ENCODE results near the gene SHKBP1. TPM values are rescaled to one million over a fixed set of nuclear protein-coding genes. Genes with fewer than 3 reads are reported as not detected.
A peak's percentile ranks its signal among the peaks of the same experiment; 100 is the strongest.
"Not testable (repeated sequence)": the region's sequence is repeated elsewhere in the genome, so short reads cannot be mapped to it uniquely, and the experiment has no call there.

SHKBP1 gene
- polyA plus RNA-seq, 1 donor, result 48.2 TPM

DNA sequence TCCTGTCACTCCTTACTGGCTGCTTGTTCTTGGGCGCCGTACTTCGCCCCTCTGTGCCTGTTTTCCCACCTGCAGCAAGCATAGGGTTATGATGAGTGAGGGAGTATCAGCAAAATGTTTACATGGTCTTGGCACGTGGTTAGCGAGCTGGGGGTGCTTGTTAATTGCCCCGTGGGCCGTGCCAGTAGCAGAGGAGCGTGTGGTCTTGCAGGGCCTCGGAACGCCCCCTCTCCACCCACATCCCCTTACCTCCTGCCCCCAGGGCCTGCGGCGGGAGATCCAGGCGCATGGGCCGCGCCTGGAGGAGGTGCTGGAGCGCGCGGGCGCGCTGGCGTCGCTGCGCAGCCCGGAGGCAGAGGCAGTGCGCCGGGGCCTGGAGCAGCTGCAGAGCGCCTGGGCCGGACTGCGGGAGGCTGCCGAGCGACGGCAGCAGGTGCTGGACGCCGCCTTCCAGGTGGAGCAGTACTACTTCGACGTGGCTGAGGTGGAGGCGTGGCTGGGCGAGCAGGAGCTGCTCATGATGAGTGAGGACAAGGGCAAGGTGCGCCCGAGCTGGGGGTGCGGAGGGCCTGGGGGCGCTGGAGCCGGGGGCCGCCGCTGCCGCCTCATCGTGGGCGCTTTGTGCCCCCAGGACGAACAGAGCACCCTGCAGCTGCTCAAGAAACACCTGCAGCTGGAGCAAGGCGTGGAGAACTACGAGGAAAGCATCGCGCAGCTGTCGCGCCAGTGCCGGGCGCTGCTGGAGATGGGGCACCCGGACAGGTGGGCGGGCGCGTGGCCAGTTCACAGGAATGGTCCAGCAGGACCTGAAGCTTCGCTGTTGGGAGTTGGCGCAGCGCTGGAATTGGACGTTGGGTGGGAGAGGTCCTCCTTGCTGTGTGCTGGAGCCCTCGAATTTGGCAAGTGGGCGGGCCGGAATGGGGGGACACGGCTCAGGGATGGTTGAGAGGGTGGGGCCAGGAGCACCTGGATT is 22.5 kb upstream of the SHKBP1 start:
- no peak for DNase-seq

DNA sequence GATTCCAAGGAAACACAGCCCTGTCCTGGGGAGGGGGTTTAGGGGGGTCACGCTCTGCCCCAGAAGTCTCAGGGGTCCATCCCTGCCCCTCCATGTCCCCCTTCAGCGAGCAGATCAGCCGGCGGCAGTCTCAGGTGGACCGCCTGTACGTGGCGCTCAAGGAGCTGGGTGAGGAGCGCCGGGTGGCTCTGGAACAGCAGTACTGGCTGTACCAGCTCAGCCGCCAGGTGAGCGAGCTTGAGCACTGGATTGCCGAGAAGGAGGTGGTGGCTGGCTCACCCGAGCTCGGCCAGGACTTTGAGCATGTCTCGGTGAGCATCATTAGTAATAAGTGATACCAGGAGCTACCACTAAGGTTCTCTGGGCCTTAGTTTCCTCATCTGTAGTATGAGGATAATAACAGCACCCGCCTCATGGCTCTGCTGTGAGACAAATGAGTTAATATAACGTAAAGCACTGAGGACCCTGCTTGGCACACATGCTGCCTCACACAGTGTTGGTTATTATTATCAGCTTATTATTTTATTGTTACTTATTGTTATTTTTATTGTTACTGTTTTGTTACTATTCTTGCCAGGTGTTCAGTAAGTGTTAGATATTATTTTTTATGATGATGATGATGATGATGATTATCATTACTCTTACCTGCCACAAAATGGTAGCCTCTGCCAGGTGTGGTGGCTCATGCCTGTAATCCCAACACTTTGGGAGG is 20.5 kb upstream of the SHKBP1 start:
- DNase-seq, result no peak

DNA sequence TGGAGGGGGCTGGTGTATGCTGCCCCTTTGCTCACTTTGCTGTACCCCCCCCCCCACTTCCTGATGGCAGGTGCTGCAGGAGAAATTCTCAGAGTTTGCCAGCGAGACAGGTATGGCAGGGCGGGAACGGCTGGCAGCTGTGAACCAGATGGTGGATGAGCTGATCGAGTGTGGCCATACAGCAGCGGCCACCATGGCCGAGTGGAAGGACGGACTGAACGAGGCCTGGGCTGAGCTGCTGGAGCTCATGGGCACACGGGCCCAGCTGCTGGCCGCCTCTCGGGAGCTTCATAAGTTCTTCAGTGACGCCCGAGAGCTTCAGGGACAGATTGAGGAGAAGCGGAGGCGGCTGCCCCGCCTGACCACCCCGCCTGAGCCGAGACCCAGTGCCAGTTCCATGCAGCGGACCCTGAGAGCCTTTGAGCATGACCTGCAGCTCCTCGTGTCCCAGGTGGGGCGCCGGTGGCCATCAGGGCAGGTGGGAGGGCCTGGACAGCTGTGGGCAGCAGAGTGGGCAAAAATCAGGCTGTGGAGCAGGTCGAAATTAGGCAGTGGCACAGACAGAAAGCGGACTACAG is 19.6 kb upstream of the SHKBP1 start:
- no peak for DNase-seq

GRCh38 chr19:40559394-40559793 is 17.3 kb upstream of the SHKBP1 start:
- DNase-seq, result no peak

DNA sequence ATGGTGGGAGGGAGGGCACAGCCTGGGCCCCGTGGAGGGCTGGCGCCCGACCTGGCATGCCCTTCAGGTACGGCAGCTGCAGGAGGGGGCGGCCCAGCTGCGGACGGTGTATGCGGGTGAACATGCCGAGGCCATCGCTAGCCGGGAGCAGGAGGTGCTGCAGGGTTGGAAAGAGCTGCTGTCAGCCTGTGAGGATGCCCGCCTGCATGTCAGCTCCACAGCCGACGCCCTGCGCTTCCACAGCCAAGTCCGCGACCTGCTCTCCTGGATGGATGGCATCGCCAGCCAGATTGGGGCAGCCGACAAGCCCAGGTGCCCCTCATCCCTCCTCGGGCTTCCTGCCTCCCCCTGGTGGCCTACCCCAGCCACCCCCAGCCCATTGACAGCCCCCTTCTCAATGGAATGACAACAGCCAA is 16.6 kb upstream of the SHKBP1 start:
- DNase-seq, result no peak

DNA sequence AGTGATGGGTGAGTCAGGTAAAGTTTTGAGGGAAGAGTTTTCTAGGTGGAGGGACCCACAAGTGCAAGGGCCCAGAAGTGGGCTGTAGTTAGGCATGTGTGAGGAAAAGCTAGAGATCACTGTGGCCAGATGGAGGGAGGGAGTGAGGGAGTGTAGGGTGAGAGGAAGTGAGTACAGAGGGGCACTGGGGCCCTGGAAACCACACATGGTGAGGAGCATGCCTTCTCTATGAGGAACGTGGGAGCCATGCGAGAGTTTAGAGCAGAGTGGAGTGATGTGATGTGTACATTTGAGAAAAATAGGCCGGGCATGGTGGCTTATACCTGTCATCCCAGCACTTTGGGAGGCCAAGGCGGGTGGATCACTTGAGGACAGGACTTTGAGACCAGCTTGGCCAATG is 14.7 kb upstream of the SHKBP1 start:
- no peak for DNase-seq

GRCh38 chr19:40564535-40564934 is 12.1 kb upstream of the SHKBP1 start:
- not testable (repeated sequence) for DNase-seq

DNA sequence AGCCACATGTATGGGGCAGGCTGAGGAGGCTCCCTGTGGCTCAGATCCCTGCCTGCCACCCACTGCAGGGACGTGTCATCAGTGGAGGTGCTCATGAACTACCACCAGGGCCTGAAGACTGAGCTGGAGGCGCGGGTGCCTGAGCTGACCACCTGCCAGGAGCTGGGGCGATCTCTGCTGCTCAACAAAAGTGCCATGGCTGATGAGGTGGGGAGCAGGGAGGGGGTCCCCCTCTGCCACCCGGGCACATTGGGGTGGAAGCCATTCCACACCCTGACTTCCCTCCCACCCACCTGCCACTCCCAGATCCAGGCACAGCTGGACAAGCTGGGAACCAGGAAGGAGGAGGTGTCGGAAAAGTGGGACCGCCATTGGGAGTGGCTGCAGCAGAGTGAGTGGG is 11.3 kb upstream of the SHKBP1 start:
- no peak for DNase-seq

DNA sequence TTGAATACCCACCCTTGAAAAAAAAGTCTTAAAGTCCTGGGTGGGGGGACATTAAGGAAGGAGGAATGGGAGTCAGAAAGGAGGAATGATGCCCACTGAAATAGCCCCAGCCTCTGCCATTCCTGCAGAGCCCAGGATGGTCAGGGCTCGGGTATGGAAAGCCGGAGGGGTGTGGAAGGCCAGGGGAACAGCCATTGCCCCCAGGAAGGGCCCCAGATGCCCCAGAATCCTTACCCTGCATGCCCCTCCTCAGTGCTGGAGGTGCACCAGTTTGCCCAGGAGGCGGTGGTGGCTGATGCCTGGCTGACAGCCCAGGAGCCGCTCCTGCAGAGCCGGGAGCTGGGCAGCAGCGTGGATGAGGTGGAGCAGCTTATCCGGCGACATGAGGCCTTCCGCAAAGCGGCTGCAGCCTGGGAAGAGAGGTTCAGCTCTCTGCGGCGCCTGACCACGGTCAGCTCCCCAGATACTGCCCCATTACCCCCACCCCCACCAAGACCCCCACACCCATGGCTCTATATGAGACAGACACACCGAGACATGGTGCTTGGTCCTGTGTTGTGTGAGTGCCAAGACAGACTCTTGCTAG is 10.7 kb upstream of the SHKBP1 start:
- no peak for DNase-seq

GRCh38 chr19:40567040-40567749 is 9.5 kb upstream of the SHKBP1 start:
- no peak for DNase-seq

DNA sequence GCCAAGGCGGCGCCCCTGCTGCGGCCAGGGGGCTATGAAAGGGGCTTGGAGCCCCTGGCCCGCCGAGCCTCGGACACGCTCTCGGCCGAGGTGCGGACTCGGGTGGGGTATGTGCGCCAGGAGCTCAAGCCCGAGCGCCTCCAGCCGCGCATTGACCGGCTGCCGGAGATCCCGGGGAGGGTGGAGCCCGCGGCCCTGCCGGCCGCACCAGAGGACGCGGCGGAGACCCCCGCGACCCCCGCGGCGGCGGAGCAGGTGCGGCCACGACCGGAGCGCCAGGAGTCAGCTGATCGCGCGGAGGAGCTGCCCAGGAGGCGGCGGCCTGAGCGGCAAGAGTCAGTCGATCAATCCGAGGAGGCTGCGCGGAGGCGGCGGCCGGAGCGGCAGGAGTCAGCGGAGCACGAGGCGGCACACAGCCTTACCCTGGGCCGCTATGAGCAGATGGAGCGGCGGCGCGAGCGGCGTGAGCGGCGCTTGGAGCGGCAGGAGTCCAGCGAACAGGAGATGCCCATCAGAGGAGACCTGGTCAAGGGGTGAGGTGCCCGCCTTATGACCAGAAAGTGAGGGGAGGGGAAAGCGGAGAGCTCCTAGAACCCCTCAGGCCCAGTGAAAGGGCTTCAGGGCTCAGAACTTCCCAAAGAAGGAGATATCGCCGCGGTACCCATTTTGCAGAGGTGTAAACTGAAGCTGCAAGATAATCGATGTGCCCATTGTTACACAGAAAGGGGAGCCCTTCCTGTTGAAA is 8.8 kb upstream of the SHKBP1 start:
- no peak for DNase-seq

DNA sequence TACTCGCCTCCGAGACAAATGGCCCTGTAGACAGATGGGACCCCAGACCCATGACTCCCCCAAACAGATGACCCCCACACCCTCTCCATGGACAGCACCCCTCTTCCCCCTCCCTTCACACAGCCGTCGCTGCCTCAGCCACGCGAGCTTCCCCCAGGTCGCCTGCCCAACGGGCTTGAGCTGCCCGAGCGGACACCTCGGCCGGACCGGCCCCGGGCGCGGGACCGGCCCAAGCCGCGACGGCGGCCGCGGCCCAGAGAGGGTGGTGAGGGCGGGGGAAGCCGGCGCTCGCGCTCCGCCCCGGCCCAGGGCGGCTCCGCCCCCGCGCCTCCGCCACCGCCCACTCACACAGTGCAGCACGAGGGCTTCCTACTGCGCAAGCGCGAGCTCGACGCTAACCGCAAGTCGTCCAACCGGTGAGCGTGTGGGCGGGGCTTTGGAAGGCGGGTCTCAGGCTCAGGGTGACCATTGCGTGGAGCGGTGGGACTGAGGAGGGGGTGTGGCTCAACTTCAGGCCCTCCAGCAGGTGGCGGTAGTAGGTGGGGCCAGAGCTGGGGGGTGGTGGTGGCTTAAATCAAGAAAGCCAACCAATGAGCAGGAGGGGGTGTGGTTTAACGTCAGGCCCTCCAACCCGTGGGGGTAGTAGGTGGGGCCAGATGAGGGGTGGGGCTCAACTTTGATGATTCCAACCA is 6.2 kb upstream of the SHKBP1 start:
- DNase-seq, result peak; percentile 97

DNA sequence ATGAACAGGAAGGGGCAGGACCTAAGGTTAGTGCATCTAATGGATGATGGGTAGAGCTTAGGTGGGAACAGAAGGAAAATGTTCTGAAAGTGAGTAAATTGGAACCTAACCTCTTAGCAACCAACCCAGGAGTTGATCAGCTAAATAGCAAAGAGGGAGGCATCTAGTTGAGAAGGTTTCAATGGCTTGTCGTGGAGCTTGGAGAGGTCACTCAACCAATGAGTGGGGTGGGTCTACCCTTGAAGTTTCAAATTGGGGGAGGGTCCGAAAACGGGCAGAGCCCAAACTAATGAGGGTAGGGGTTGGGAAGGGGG is 5.7 kb upstream of the SHKBP1 start:
- no peak for DNase-seq

DNA sequence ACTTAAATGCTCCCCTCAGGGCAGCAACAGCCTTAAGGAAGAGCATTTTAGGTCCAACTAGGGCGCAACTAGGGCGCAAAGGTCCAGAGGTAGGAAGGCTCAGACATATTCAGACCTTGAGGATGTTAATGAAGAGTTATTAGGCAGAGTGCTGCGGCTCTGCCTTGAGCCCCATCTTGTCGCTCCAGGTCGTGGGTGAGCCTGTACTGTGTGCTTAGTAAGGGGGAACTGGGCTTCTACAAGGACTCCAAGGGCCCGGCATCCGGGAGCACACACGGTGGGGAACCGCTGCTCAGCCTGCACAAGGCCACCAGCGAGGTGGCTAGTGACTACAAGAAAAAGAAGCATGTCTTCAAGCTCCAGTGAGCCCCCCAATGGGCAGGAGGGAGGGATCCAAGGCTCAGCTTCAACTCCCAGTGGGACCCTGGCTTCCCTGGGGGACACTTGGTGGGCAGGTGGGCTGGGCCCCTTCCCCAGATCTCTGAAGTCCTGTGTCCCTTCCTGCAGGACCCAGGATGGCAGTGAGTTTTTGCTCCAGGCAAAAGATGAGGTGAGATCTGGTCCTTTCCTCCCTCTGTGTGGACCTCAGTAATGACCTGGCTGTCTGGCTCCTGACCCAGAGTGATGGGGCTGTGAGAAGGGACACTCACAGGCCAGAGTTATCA is 4.7 kb upstream of the SHKBP1 start:
- no peak for DNase-seq

- no peak for DNase-seq
Observed at GRCh38 chr19:40575326-40575725, 1.3 kb upstream of the SHKBP1 start.

DNA sequence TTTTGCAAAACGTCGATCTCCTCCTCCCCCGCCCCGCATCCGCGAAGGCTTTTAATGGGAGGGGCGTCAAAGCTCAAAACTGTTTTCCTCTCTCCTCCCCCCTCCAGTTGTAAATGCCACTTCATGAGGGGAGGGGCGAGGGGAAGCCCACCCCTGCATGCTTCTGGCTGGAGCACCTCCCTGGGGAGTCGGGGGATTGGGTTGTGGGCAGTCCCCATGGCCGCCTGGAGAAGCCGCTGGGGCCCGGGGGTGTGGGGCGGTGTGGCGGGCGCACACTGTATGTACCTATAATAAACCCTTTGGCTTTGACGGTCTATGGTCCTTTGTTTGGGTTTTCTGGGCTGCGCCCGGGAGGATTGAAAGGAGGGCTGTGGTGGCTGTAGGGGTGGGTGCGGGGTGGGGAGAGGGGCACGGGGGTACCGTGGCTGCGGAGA is 505 bp upstream of the SHKBP1 start:
- no peak for DNase-seq

DNA sequence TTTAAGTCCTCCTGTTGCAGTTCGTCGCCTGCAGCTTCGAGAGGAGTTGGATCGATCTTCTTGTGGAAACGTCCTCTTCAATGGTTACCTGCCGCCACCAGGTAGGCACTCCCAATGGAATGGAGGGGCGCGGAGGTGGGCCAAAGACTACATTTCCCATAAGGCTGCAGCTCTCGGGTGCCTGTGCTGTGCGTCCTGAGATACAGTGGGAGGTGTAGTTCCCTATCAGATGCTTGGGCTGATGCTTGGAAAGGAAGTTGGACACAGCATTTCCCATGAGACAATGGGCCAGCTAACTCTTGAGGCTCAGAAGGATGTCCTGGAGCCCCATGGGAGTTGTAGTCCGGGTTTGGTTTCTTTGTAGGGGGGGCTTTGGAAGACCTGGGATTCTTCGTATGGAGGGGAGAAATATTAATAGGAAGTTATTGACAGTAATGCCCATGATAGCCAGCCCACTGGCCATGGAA is 1.8 kb downstream of the SHKBP1 start:
- no peak for DNase-seq

GRCh38 chr19:40580619-40581018 is 3.9 kb downstream of the SHKBP1 start:
- DNase-seq, result no peak

DNA sequence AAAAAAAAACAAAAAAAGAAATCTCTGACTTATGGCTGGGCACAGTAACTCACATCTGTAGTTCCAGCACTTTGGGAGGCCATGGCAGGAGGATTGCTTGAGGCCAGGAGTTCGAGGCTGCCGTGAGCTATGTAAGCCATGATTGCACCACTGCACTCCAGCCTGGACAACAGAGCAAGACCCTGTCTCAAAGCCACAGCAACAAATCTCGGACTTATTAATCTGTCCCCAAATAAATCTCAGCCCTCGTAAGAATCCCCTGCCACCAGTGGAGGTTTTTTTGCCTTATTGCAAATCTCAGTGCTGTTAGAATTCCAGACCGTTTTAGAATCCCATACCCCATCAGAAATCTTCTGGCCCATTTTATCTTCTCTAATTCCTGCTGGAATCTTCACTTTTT is 4.9 kb downstream of the SHKBP1 start:
- DNase-seq, result no peak

DNA sequence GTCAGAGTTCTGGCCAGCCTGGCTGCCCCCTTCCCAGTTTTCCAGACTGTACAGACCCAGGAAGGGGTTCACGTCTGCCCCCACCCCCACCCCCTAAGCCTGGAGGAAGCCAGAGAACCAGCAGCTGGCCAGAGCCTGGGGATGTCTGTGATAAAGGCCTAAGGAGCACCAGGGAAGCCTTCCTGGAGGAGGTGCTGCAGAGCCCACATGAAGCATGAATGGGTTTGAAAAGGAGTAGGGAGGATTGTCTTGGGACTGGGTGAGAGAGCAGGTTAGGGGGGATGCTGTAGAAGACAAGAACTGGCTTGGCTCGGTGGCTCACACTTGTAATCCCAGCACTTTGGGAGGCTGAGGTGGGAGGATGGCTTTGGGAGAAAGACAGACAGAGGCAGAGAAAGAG is 5.8 kb downstream of the SHKBP1 start:
- no peak for DNase-seq
